K562 (cell line): ENCODE results near the gene LENEP. TPM values are rescaled to one million over a fixed set of nuclear protein-coding genes. Genes with fewer than 3 reads are reported as not detected.
A peak's percentile ranks its signal among the peaks of the same experiment; 100 is the strongest.

Experiments used
- CHD2 ChIP-seq: IDR thresholded peaks from 2 replicates; pipeline ENCODE4 v1.6.1; 2011; ENCODE audit warnings: low read depth, low read length
- CTBP1 ChIP-seq: fragments of 450-650 bp; IDR thresholded peaks from 2 replicates; pipeline ENCODE4 v1.6.1; 2016; ENCODE audit warnings: borderline replicate concordance
- DPF2 ChIP-seq: fragments of 450-650 bp; IDR thresholded peaks from 2 replicates; pipeline ENCODE4 v1.6.1; 2016
- GABPB1 ChIP-seq: sonication (generic); formaldehyde crosslinking; IDR thresholded peaks from 2 replicates; pipeline ENCODE4 v1.8.0; 2022; ENCODE audit warnings: mild to moderate bottlenecking, missing genetic modification reagents
- GATAD2B ChIP-seq: fragments of 450-650 bp; IDR thresholded peaks from 2 replicates; pipeline ENCODE4 v1.6.1; 2017; ENCODE audit warnings: mild to moderate bottlenecking, borderline replicate concordance
- HDAC1 ChIP-seq, 2 experiments: fragments of 450-650 bp; IDR thresholded peaks; 2 replicates each; pipeline ENCODE4 v1.6.1; 2016 to 2017; ENCODE audit warnings: inconsistent platforms in 1 of 2, mild to moderate bottlenecking in 1 of 2, moderate library complexity in 1 of 2
- HIVEP1 ChIP-seq: fragments of 250-450 bp; sonication (Bioruptor Pico); IDR thresholded peaks from 2 replicates; pipeline ENCODE4 v1.4.0; 2020; ENCODE audit warnings: mild to moderate bottlenecking
- KAT2B ChIP-seq: IDR thresholded peaks from one replicate; pipeline ENCODE4 v1.6.1; 2012; ENCODE audit warnings: low read depth, mild to moderate bottlenecking, control low read depth, inconsistent platforms, low read length, moderate library complexity
- MEIS2 ChIP-seq: fragments of 450-650 bp; IDR thresholded peaks from 2 replicates; pipeline ENCODE4 v1.6.1; 2014; ENCODE audit warnings: mild to moderate bottlenecking; ENCODE audit not compliant: partially characterized antibody
- NCOA4 ChIP-seq: fragments of 450-650 bp; IDR thresholded peaks from 2 replicates; pipeline ENCODE4 v1.6.1; 2018; ENCODE audit warnings: mild to moderate bottlenecking; ENCODE audit not compliant: partially characterized antibody
- NFIC ChIP-seq: fragments of 450-650 bp; IDR thresholded peaks from 2 replicates; pipeline ENCODE4 v1.6.1; 2017; ENCODE audit warnings: mild to moderate bottlenecking, inconsistent platforms
- NR0B1 ChIP-seq: fragments of 450-650 bp; IDR thresholded peaks from one replicate; pipeline ENCODE4 v1.6.1; 2018; ENCODE audit warnings: mild to moderate bottlenecking, moderate library complexity; ENCODE audit not compliant: partially characterized antibody
- RUNX1 ChIP-seq: sonication (generic); IDR thresholded peaks from 2 replicates; pipeline ENCODE4 v1.6.1; 2016; ENCODE audit warnings: antibody characterized with exemption, low read depth
- SMARCC2 ChIP-seq: fragments of 450-650 bp; IDR thresholded peaks from 2 replicates; pipeline ENCODE4 v1.6.1; 2017; ENCODE audit warnings: antibody characterized with exemption, moderate library complexity, mild to moderate bottlenecking, low read depth
- TAF9B ChIP-seq: fragments of 450-650 bp; IDR thresholded peaks from 2 replicates; pipeline ENCODE4 v1.6.1; 2018; ENCODE audit warnings: mild to moderate bottlenecking; ENCODE audit not compliant: partially characterized antibody
- TCF3 ChIP-seq: sonication (generic); formaldehyde crosslinking; IDR thresholded peaks from 2 replicates; pipeline ENCODE4 v1.4.0; 2020; ENCODE audit warnings: mild to moderate bottlenecking, missing genetic modification reagents
- XRCC3 ChIP-seq: fragments of 450-650 bp; IDR thresholded peaks from 2 replicates; pipeline ENCODE4 v1.6.1; 2017; ENCODE audit warnings: mild to moderate bottlenecking, moderate library complexity
- YY1 ChIP-seq, 3 experiments: IDR thresholded peaks; 2 replicates each; pipeline ENCODE4 v1.6.1; 2011; ENCODE audit warnings: low read length in 2 of 3, mild to moderate bottlenecking in 2 of 3, moderate library complexity in 2 of 3, borderline replicate concordance in 1 of 3, control low read depth in 1 of 3, low read depth in 1 of 3; ENCODE audit not compliant: insufficient read depth in 3 of 3, insufficient replicate concordance in 2 of 3, control insufficient read depth in 1 of 3, insufficient read length in 1 of 3; ENCODE audit errors: extremely low read depth in 1 of 3
- ZC3H4 ChIP-seq: sonication (generic); formaldehyde crosslinking; IDR thresholded peaks from 2 replicates; pipeline ENCODE4 v1.9.0; 2021; ENCODE audit warnings: missing genetic modification reagents, borderline replicate concordance
- ZNF143 ChIP-seq: sonication (generic); formaldehyde crosslinking; IDR thresholded peaks from 2 replicates; pipeline ENCODE4 v1.9.0; 2022; ENCODE audit warnings: mild to moderate bottlenecking, missing genetic modification reagents
- ZNF165 ChIP-seq: fragments of 250-450 bp; sonication (Bioruptor Pico); IDR thresholded peaks from 2 replicates; pipeline ENCODE4 v1.4.0; 2020; ENCODE audit warnings: borderline replicate concordance
- ZNF431 ChIP-seq: sonication (generic); formaldehyde crosslinking; IDR thresholded peaks from 2 replicates; pipeline ENCODE4 v1.8.0; 2022; ENCODE audit warnings: mild to moderate bottlenecking, missing genetic modification reagents
- ZNF764 ChIP-seq: fragments of 250-450 bp; sonication (Bioruptor Pico); IDR thresholded peaks from 2 replicates; pipeline ENCODE4 v1.4.0; 2020; ENCODE audit warnings: low read depth, mild to moderate bottlenecking, moderate library complexity
- ZNF778 ChIP-seq: fragments of 450-650 bp; formaldehyde crosslinking; IDR thresholded peaks from 2 replicates; pipeline ENCODE4 v1.4.0; 2020; ENCODE audit warnings: mild to moderate bottlenecking, moderate library complexity
- polyA plus RNA-seq, 8 experiments: library from polyadenylated mRNA; depleted of rRNA in 4 of 8; stranded (reverse) in 5 of 8; unstranded in 3 of 8; fragments of >200 nt; fragmentation: Nextera tagmentation in 2 of 8; fragmentation: Illumina TruSeq in 1 of 8; extraction: Ambion mirVana in 2 of 8; extraction: Trizol in 1 of 8; gene quantifications; 2 replicates each; pipeline versions ENCODE4 v1.2.1 to v1.2.3, GENCODE V29; 2011 to 2014; ENCODE audit warnings: inconsistent platforms in 1 of 8, missing spikeins in 1 of 8
- total RNA-seq, 7 experiments: library from RNA; depleted of rRNA in 6 of 7; stranded (reverse); fragments of >200 nt in 6 of 7; fragmentation: Illumina TruSeq in 2 of 7; extraction: Trizol in 2 of 7; gene quantifications; 2 replicates each; pipeline versions ENCODE4 v1.2.1 to v1.2.3, GENCODE V29; 2011 to 2021; ENCODE audit warnings: low replicate concordance in 1 of 7
- TF ChIP-seq, protein P1 (sequence below): sonication (generic); formaldehyde crosslinking; IDR thresholded peaks from 2 replicates; pipeline ENCODE4 v1.8.1; 2023; ENCODE audit warnings: mild to moderate bottlenecking, missing genetic modification reagents
- TF ChIP-seq, protein P2 (sequence below): sonication (generic); formaldehyde crosslinking; IDR thresholded peaks from 2 replicates; pipeline ENCODE4 v1.8.0; 2022; ENCODE audit warnings: missing genetic modification reagents, mild to moderate bottlenecking, borderline replicate concordance

Gene LENEP
- total and polyA plus RNA-seq, 9 of the 15 experiments (the other 6 are each of a cell fraction or from before 2014, with no cell fraction given): 0.23 to 0.87 (median 0.67) TPM; not detected in 5

DNA sequence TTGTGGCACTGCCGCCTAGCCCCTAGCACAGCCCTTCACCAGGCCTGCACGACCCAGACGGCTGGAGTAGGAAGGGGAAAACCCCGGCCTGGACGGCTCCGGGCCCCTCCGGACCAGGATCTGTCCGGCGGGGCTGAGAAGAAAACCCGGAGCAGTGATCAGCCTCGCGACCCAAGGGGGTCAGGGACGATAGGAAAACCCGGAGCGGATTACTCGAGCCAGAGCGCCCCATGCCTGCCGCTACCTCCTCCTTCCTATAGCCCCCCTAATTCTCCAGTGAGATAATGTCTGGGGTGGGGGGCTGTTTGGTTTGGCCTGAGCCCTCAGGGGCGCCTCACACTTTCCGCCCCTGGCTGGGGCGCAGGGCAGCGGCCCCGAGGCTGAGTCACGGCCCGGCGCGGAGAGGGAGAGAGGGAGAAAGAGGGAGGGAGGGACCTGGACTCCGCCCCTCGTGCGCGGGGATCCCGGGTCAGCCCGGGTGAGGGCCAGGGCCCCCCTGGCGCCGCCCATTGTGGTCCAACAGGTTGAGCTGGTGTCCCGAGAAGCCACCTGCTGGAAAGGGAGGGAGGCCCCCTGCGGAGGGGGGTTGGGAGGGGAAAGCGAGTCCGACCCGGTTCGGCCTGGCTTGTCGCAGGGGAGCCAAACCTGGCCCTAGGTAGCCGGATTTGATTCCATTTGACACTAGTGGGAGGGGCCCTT lies 7.5 kb downstream of the LENEP start (continued):
- TF ChIP-seq, protein P1, sequence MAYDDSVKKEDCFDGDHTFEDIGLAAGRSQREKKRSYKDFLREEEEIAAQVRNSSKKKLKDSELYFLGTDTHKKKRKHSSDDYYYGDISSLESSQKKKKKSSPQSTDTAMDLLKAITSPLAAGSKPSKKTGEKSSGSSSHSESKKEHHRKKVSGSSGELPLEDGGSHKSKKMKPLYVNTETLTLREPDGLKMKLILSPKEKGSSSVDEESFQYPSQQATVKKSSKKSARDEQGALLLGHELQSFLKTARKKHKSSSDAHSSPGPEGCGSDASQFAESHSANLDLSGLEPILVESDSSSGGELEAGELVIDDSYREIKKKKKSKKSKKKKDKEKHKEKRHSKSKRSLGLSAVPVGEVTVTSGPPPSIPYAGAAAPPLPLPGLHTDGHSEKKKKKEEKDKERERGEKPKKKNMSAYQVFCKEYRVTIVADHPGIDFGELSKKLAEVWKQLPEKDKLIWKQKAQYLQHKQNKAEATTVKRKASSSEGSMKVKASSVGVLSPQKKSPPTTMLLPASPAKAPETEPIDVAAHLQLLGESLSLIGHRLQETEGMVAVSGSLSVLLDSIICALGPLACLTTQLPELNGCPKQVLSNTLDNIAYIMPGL (CRISPR knock-in tag): no peak
- TF ChIP-seq ZC3H4: no peak
- peak; percentile 4 for TF ChIP-seq MEIS2
- peak; percentile 71 for TF ChIP-seq GABPB1
- no peak for TF ChIP-seq RUNX1
- TF ChIP-seq HIVEP1 (CRISPR knock-in tag): peak; percentile 26; the same call in 1 of the 2 replicates
- TF ChIP-seq TCF3: no peak
- peak; percentile 60; the same call in 1 of the 2 replicates for TF ChIP-seq NFIC
- no peak for TF ChIP-seq ZNF764
- TF ChIP-seq GATAD2B: peak; percentile 76; the same call in 1 of the 2 replicates
- TF ChIP-seq CTBP1: peak; percentile 90
- TF ChIP-seq ZNF165: no peak
- peak; percentile 83; the same call in 1 of the 2 replicates for TF ChIP-seq SMARCC2
- peak in 1 of 3 experiments; percentile 69 for TF ChIP-seq YY1 (IDR thresholded peaks at IDR 0.05; ENCODE audit: borderline replicate concordance in 1 of 3, control insufficient read depth in 1 of 3, extremely low read depth in 1 of 3, insufficient read depth in 3 of 3, insufficient read length in 1 of 3, insufficient replicate concordance in 2 of 3, low read depth in 1 of 3, low read length in 2 of 3)
- no peak for TF ChIP-seq ZNF778
- no peak for TF ChIP-seq CHD2
- no peak for TF ChIP-seq NCOA4
- TF ChIP-seq DPF2: peak; percentile 96
- TF ChIP-seq ZNF143 (CRISPR knock-in tag): no peak
- TF ChIP-seq, protein P2, sequence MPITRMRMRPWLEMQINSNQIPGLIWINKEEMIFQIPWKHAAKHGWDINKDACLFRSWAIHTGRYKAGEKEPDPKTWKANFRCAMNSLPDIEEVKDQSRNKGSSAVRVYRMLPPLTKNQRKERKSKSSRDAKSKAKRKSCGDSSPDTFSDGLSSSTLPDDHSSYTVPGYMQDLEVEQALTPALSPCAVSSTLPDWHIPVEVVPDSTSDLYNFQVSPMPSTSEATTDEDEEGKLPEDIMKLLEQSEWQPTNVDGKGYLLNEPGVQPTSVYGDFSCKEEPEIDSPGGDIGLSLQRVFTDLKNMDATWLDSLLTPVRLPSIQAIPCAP (CRISPR knock-in tag): no peak
- no peak for TF ChIP-seq NR0B1
- peak; percentile 52 to 77; a peak in 1 of 4 replicates for TF ChIP-seq HDAC1 (IDR thresholded peaks at IDR 0.05)
- 0 out of 2 replicates have a peak, but pooled peaks have one; percentile 54 for TF ChIP-seq ZNF431 (CRISPR knock-in tag)
- TF ChIP-seq TAF9B: peak; percentile 89
- no peak for TF ChIP-seq XRCC3
- no peak for TF ChIP-seq KAT2B
